GM12875 (cell line): Measurements from ENCODE around the gene F8A2.
"Not testable (repeated sequence)": the region's sequence is repeated elsewhere in the genome, so short reads cannot be mapped to it uniquely, and the experiment has no call there.

Experiments used
- H3K4me3 ChIP-seq: one replicate; pipeline ENCODE4 v1.5.1; 2011; ENCODE audit warnings: low read depth, low read length, control low read depth
- CTCF ChIP-seq: IDR thresholded peaks from 2 replicates; pipeline ENCODE4 v1.5.1; 2011; ENCODE audit warnings: low read depth, mild to moderate bottlenecking, control low read depth, inconsistent platforms, low read length, moderate library complexity, borderline replicate concordance; ENCODE audit not compliant: insufficient read depth

The F8A2 gene

GRCh38 chrX:155381843-155382528 is at the start of gene F8A2:
F8A2 (plus strand) TSS chrX:155382095; CDS start chrX:155382115, 20 bp downstream.
- H3K4me3 ChIP-seq: not testable (repeated sequence)

- no peak for TF ChIP-seq CTCF
- no peak overlapping the region for H3K4me3 ChIP-seq
Observed at GRCh38 chrX:155333544-155334100, 48.3 kb upstream of the F8A2 start.

- no peak within 1 kb of the TSS for H3K4me3 ChIP-seq
Observed at GRCh38 chrX:155334486-155335336, 47.2 kb upstream of the F8A2 start, which contains the start of gene CLIC2. CLIC2 (minus strand) TSS chrX:155334614; CDS start chrX:155334427, 187 bp downstream.

GRCh38 chrX:155335337-155335712 is 46.6 kb upstream of the F8A2 start:
- H3K4me3 ChIP-seq: not testable (repeated sequence)

More at GRCh38 chrX:155334486-155335336, 47.2 kb upstream of the F8A2 start, which contains the start of gene CLIC2:
- TF ChIP-seq CTCF: no peak

- H3K4me3 ChIP-seq: not testable (repeated sequence)
Observed at GRCh38 chrX:155345689-155346088, 36.2 kb upstream of the F8A2 start.

- H3K4me3 ChIP-seq: not testable (repeated sequence)
Observed at GRCh38 chrX:155349448-155349847, 32.4 kb upstream of the F8A2 start.

- not testable (repeated sequence) for H3K4me3 ChIP-seq
Observed at GRCh38 chrX:155363712-155364111, 18.2 kb upstream of the F8A2 start.

GRCh38 chrX:155373777-155374458 is 8.0 kb upstream of the F8A2 start:
- H3K4me3 ChIP-seq: not testable (repeated sequence)

GRCh38 chrX:155379802-155380201 is 2.1 kb upstream of the F8A2 start:
- not testable (repeated sequence) for H3K4me3 ChIP-seq

GRCh38 chrX:155382529-155382967 is 653 bp downstream of the F8A2 start:
- H3K4me3 ChIP-seq: not testable (repeated sequence)

- H3K4me3 ChIP-seq: no peak overlapping the region
- no peak for TF ChIP-seq CTCF
Observed at GRCh38 chrX:155389634-155390033, 7.7 kb downstream of the F8A2 start.

- not testable (repeated sequence) for H3K4me3 ChIP-seq
Observed at GRCh38 chrX:155394747-155395276, 12.9 kb downstream of the F8A2 start.
